ENCODE results near the gene PCDHA1. TPM values are rescaled to one million over a fixed set of nuclear protein-coding genes. Genes with fewer than 3 reads are reported as not detected.

PCDHA1 gene
- total and polyA plus RNA-seq, 2 donors = not detected

- Histone ChIP-seq H3K27ac (ENCODE audit: low read depth in 1 of 2, low read length in 1 of 2) (no peak overlapping the region), H3K4me3 (ENCODE audit: low read length in 2 of 2) (no peak overlapping the region), H3K4me1 (ENCODE audit: control insufficient read depth in 2 of 2, insufficient read depth in 2 of 2, low read length in 2 of 2) (no peaks in the 10 kb centered on the region), H3K27me3 (ENCODE audit: control insufficient read depth in 2 of 2, insufficient read depth in 1 of 2, low read length in 1 of 2) (peaks cover 0 to 3% of the 10 kb centered on the region in 2 donors), H3K36me3 (ENCODE audit: control insufficient read depth in 2 of 2, insufficient read depth in 2 of 2, low read length in 1 of 2) (no peaks in the 10 kb centered on the region), H3K9me3 (ENCODE audit: control insufficient read depth in 2 of 2, insufficient read depth in 1 of 2, low read length in 1 of 2) (peaks cover 7 to 25% of the 10 kb centered on the region in 2 donors)
- no peak for DNase-seq (ENCODE audit: low read depth in 6 of 9, low spot score in 9 of 9)
- 23% methylated on average over 12 of the region's 12 CpGs for WGBS
These were observed 96.6 kb downstream of the PCDHA1 start for GRCh38 chr5:140882591-140882899.

GRCh38 chr5:140883373-140883772 lies 97.4 kb downstream of the PCDHA1 start:
- Histone ChIP-seq H3K9me3 (ENCODE audit: control insufficient read depth in 2 of 2, insufficient read depth in 1 of 2, low read length in 1 of 2) (peaks cover 7 to 23% of the 10 kb centered on the region in 2 donors), H3K36me3 (ENCODE audit: control insufficient read depth in 2 of 2, insufficient read depth in 2 of 2, low read length in 1 of 2) (no peaks in the 10 kb centered on the region), H3K27ac (ENCODE audit: low read depth in 1 of 2, low read length in 1 of 2) (no peak overlapping the region), H3K4me1 (ENCODE audit: control insufficient read depth in 2 of 2, insufficient read depth in 2 of 2, low read length in 2 of 2) (no peaks in the 10 kb centered on the region), H3K4me3 (ENCODE audit: low read length in 2 of 2) (no peak overlapping the region), H3K27me3 (ENCODE audit: control insufficient read depth in 2 of 2, insufficient read depth in 1 of 2, low read length in 1 of 2) (peaks cover 0 to 3% of the 10 kb centered on the region in 2 donors)
- DNase-seq (ENCODE audit: low read depth in 6 of 9, low spot score in 9 of 9) = no peak
- 60% methylated on average over 41 of the region's 41 CpGs for WGBS

- WGBS = 55% methylated on average over 79 of the region's 79 CpGs
- Histone ChIP-seq H3K27me3 (ENCODE audit: control insufficient read depth in 2 of 2, insufficient read depth in 1 of 2, low read length in 1 of 2) (peaks cover 0 to 3% of the 10 kb centered on the region in 2 donors), H3K27ac (ENCODE audit: low read depth in 1 of 2, low read length in 1 of 2) (no peak overlapping the region), H3K36me3 (ENCODE audit: control insufficient read depth in 2 of 2, insufficient read depth in 2 of 2, low read length in 1 of 2) (no peaks in the 10 kb centered on the region), H3K4me3 (ENCODE audit: low read length in 2 of 2) (no peak overlapping the region), H3K4me1 (ENCODE audit: control insufficient read depth in 2 of 2, insufficient read depth in 2 of 2, low read length in 2 of 2) (no peaks in the 10 kb centered on the region), H3K9me3 (ENCODE audit: control insufficient read depth in 2 of 2, insufficient read depth in 1 of 2, low read length in 1 of 2) (peaks cover 7 to 23% of the 10 kb centered on the region in 2 donors)
- no peak for DNase-seq (ENCODE audit: low read depth in 6 of 9, low spot score in 9 of 9)
These were observed 98.2 kb downstream of the PCDHA1 start for GRCh38 chr5:140883927-140884697.

GRCh38 chr5:140916325-140916724 lies 130.4 kb downstream of the PCDHA1 start:
- Histone ChIP-seq H3K4me3 (ENCODE audit: low read length in 2 of 2) (no peak overlapping the region), H3K4me1 (ENCODE audit: control insufficient read depth in 2 of 2, insufficient read depth in 2 of 2, low read length in 2 of 2) (no peaks in the 10 kb centered on the region), H3K27me3 (ENCODE audit: control insufficient read depth in 2 of 2, insufficient read depth in 1 of 2, low read length in 1 of 2) (no peaks in the 10 kb centered on the region), H3K36me3 (ENCODE audit: control insufficient read depth in 2 of 2, insufficient read depth in 2 of 2, low read length in 1 of 2) (no peaks in the 10 kb centered on the region), H3K27ac (ENCODE audit: low read depth in 1 of 2, low read length in 1 of 2) (no peak overlapping the region), H3K9me3 (ENCODE audit: control insufficient read depth in 2 of 2, insufficient read depth in 1 of 2, low read length in 1 of 2) (peaks cover 0 to 8% of the 10 kb centered on the region in 2 donors)
- 95% methylated on average over 1 of the region's 1 CpG for WGBS
- DNase-seq (ENCODE audit: low read depth in 6 of 9, low spot score in 9 of 9) = no peak

GRCh38 chr5:140923601-140924000 lies 137.7 kb downstream of the PCDHA1 start:
- Histone ChIP-seq H3K4me3 (ENCODE audit: low read length in 2 of 2) (no peak overlapping the region), H3K9me3 (ENCODE audit: control insufficient read depth in 2 of 2, insufficient read depth in 1 of 2, low read length in 1 of 2) (peaks cover 0 to 2% of the 10 kb centered on the region in 2 donors), H3K36me3 (ENCODE audit: control insufficient read depth in 2 of 2, insufficient read depth in 2 of 2, low read length in 1 of 2) (no peaks in the 10 kb centered on the region), H3K27me3 (ENCODE audit: control insufficient read depth in 2 of 2, insufficient read depth in 1 of 2, low read length in 1 of 2) (peaks cover 23 to 35% of the 10 kb centered on the region in 2 donors), H3K27ac (ENCODE audit: low read depth in 1 of 2, low read length in 1 of 2) (no peak overlapping the region), H3K4me1 (ENCODE audit: control insufficient read depth in 2 of 2, insufficient read depth in 2 of 2, low read length in 2 of 2) (peaks cover 0 to 4% of the 10 kb centered on the region in 2 donors)
- no peak for DNase-seq (ENCODE audit: low read depth in 6 of 9, low spot score in 9 of 9)
- 61% methylated on average over 4 of the region's 4 CpGs for WGBS

GRCh38 chr5:140925806-140926442 lies 140.0 kb downstream of the PCDHA1 start, which contains the start of gene PCDHAC1:
Gene PCDHAC1 (plus strand): TSS chr5:140926299. CDS start chr5:140926893, 594 bp downstream.
- 7% methylated on average over 41 of the region's 41 CpGs for WGBS
- peaks cover 0 to 2% of the 10 kb centered on the region in 2 donors for H3K9me3 ChIP-seq (ENCODE audit: control insufficient read depth in 2 of 2, insufficient read depth in 1 of 2, low read length in 1 of 2)
- H3K36me3 ChIP-seq (ENCODE audit: control insufficient read depth in 2 of 2, insufficient read depth in 2 of 2, low read length in 1 of 2) = no peaks in the 10 kb centered on the region
- H3K27ac ChIP-seq (ENCODE audit: low read depth in 1 of 2, low read length in 1 of 2) = no peak within 1 kb of the TSS
- peaks cover 0 to 4% of the 10 kb centered on the region in 2 donors for H3K4me1 ChIP-seq (ENCODE audit: control insufficient read depth in 2 of 2, insufficient read depth in 2 of 2, low read length in 2 of 2)
- DNase-seq (ENCODE audit: low read depth in 6 of 9, low spot score in 9 of 9) = no peak
- H3K27me3 ChIP-seq (ENCODE audit: control insufficient read depth in 2 of 2, insufficient read depth in 1 of 2, low read length in 1 of 2) = peaks cover 23 to 36% of the 10 kb centered on the region in 2 donors
- H3K4me3 ChIP-seq (ENCODE audit: low read length in 2 of 2) = no peak within 1 kb of the TSS

- H3K27me3 ChIP-seq (ENCODE audit: control insufficient read depth in 2 of 2, insufficient read depth in 1 of 2, low read length in 1 of 2) = peaks cover 23 to 36% of the 10 kb centered on the region in 2 donors
- no peak overlapping the region for H3K27ac ChIP-seq (ENCODE audit: low read depth in 1 of 2, low read length in 1 of 2)
- H3K36me3 ChIP-seq (ENCODE audit: control insufficient read depth in 2 of 2, insufficient read depth in 2 of 2, low read length in 1 of 2) = no peaks in the 10 kb centered on the region
- no peak overlapping the region for H3K4me3 ChIP-seq (ENCODE audit: low read length in 2 of 2)
- DNase-seq (ENCODE audit: low read depth in 6 of 9, low spot score in 9 of 9) = peak in 3 of 9 donors; percentile 2 to 17 (median 6)
- H3K4me1 ChIP-seq (ENCODE audit: control insufficient read depth in 2 of 2, insufficient read depth in 2 of 2, low read length in 2 of 2) = peaks cover 0 to 4% of the 10 kb centered on the region in 2 donors
- WGBS = 5% methylated on average over 74 of the region's 74 CpGs
- H3K9me3 ChIP-seq (ENCODE audit: control insufficient read depth in 2 of 2, insufficient read depth in 1 of 2, low read length in 1 of 2) = peaks cover 0 to 2% of the 10 kb centered on the region in 2 donors
These were observed 140.7 kb downstream of the PCDHA1 start for GRCh38 chr5:140926443-140927227.

GRCh38 chr5:140927228-140927573 lies 141.3 kb downstream of the PCDHA1 start:
- peaks cover 0 to 4% of the 10 kb centered on the region in 2 donors for H3K4me1 ChIP-seq (ENCODE audit: control insufficient read depth in 2 of 2, insufficient read depth in 2 of 2, low read length in 2 of 2)
- no peak overlapping the region for H3K27ac ChIP-seq (ENCODE audit: low read depth in 1 of 2, low read length in 1 of 2)
- H3K36me3 ChIP-seq (ENCODE audit: control insufficient read depth in 2 of 2, insufficient read depth in 2 of 2, low read length in 1 of 2) = no peaks in the 10 kb centered on the region
- H3K9me3 ChIP-seq (ENCODE audit: control insufficient read depth in 2 of 2, insufficient read depth in 1 of 2, low read length in 1 of 2) = peaks cover 0 to 2% of the 10 kb centered on the region in 2 donors
- H3K4me3 ChIP-seq (ENCODE audit: low read length in 2 of 2) = no peak overlapping the region
- WGBS = 16% methylated on average over 26 of the region's 26 CpGs
- no peak for DNase-seq (ENCODE audit: low read depth in 6 of 9, low spot score in 9 of 9)
- peaks cover 23 to 36% of the 10 kb centered on the region in 2 donors for H3K27me3 ChIP-seq (ENCODE audit: control insufficient read depth in 2 of 2, insufficient read depth in 1 of 2, low read length in 1 of 2)

All from thymus (tissue), 11 donors.